ENCODE results near the gene STK36.
A peak's percentile ranks its signal among the peaks of the same experiment; 100 is the strongest.
"Not testable (repeated sequence)": the region's sequence is repeated elsewhere in the genome, so short reads cannot be mapped to it uniquely, and the experiment has no call there.

The STK36 gene

GRCh38 chr2:218680061-218680460, 8.2 kb downstream of the STK36 start:
- no peak overlapping the region for H3K4me3 ChIP-seq (ENCODE audit: low read length)
- no peak for DNase-seq (ENCODE audit: low read depth)
- no peak for TF ChIP-seq CTCF (IDR thresholded peaks at IDR 0.05; ENCODE audit: insufficient read depth, low read depth, low read length, missing control alignments)

GRCh38 chr2:218687400-218688060, 15.6 kb downstream of the STK36 start:
- TF ChIP-seq CTCF (IDR thresholded peaks at IDR 0.05; ENCODE audit: insufficient read depth, low read depth, low read length, missing control alignments) = peak; percentile 96
- peak; percentile 84 for DNase-seq (ENCODE audit: low read depth)

GRCh38 chr2:218691234-218691633, 19.3 kb downstream of the STK36 start:
- H3K4me3 ChIP-seq (ENCODE audit: low read length) = no peak overlapping the region
- no peak for DNase-seq (ENCODE audit: low read depth)
- no peak for TF ChIP-seq CTCF (IDR thresholded peaks at IDR 0.05; ENCODE audit: insufficient read depth, low read depth, low read length, missing control alignments)

More at GRCh38 chr2:218687400-218688060, 15.6 kb downstream of the STK36 start:
- H3K4me3 ChIP-seq (ENCODE audit: low read length) = not testable (repeated sequence)

- no peak overlapping the region for H3K4me3 ChIP-seq (ENCODE audit: low read length)
- no peak for TF ChIP-seq CTCF (IDR thresholded peaks at IDR 0.05; ENCODE audit: insufficient read depth, low read depth, low read length, missing control alignments)
- DNase-seq (ENCODE audit: low read depth) = no peak
Observed at GRCh38 chr2:218694405-218695145, 22.7 kb downstream of the STK36 start.

GRCh38 chr2:218698885-218699284, 27.0 kb downstream of the STK36 start:
- no peak for DNase-seq (ENCODE audit: low read depth)
- TF ChIP-seq CTCF (IDR thresholded peaks at IDR 0.05; ENCODE audit: insufficient read depth, low read depth, low read length, missing control alignments) = no peak
- no peak overlapping the region for H3K4me3 ChIP-seq (ENCODE audit: low read length)

- no peak overlapping the region for H3K4me3 ChIP-seq (ENCODE audit: low read length)
- DNase-seq (ENCODE audit: low read depth) = no peak
- TF ChIP-seq CTCF (IDR thresholded peaks at IDR 0.05; ENCODE audit: insufficient read depth, low read depth, low read length, missing control alignments) = no peak
Observed at GRCh38 chr2:218701806-218702205, 29.9 kb downstream of the STK36 start.

Measured in epithelial cell of esophagus (primary cell).